Measurements from ENCODE around the gene GCKR.
A peak's percentile ranks its signal among the peaks of the same experiment; 100 is the strongest.

GCKR gene

GRCh38 chr2:27506587-27506986, 9.9 kb downstream of the GCKR start:
- TF ChIP-seq, protein P1, sequence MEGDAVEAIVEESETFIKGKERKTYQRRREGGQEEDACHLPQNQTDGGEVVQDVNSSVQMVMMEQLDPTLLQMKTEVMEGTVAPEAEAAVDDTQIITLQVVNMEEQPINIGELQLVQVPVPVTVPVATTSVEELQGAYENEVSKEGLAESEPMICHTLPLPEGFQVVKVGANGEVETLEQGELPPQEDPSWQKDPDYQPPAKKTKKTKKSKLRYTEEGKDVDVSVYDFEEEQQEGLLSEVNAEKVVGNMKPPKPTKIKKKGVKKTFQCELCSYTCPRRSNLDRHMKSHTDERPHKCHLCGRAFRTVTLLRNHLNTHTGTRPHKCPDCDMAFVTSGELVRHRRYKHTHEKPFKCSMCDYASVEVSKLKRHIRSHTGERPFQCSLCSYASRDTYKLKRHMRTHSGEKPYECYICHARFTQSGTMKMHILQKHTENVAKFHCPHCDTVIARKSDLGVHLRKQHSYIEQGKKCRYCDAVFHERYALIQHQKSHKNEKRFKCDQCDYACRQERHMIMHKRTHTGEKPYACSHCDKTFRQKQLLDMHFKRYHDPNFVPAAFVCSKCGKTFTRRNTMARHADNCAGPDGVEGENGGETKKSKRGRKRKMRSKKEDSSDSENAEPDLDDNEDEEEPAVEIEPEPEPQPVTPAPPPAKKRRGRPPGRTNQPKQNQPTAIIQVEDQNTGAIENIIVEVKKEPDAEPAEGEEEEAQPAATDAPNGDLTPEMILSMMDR (conservative IDR thresholded peaks at IDR 0.05; ENCODE audit: low read depth, low read length), result no peak
- H3K4me3 ChIP-seq (ENCODE audit: low read depth, low read length), result no peak overlapping the region
- DNase-seq (ENCODE audit: low read depth), result no peak

DNA sequence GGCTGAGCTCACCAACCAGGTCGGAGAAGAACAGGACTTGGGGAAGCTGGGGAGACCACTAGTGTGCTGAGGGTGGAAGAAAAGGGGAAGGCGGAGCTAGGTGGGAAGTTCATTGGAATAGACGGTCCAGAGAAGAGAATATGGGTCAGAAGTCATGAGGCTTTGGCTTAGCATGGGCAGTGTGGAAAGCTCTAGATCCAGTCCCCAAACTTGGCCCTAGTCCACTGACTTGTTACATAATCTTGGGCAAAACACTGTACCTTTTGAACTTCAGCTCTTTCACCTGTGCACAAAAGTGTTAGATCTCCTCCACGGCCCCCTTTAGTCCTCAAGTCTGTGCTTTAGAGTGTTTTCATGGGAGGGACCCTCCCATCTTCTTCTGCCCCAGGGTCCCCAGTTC, 10.7 kb downstream of the GCKR start:
- TF ChIP-seq, protein P1 (conservative IDR thresholded peaks at IDR 0.05; ENCODE audit: low read depth, low read length), result no peak

GRCh38 chr2:27509326-27509725, 12.7 kb downstream of the GCKR start:
- H3K4me3 ChIP-seq (ENCODE audit: low read depth, low read length), result no peak overlapping the region
- DNase-seq (ENCODE audit: low read depth), result peak; percentile 75
- TF ChIP-seq, protein P1 (conservative IDR thresholded peaks at IDR 0.05; ENCODE audit: low read depth, low read length), result no peak

More for the DNA sequence above, 10.7 kb downstream of the GCKR start:
- H3K4me3 ChIP-seq (ENCODE audit: low read depth, low read length), result no peak overlapping the region
- no peak for DNase-seq (ENCODE audit: low read depth)

GRCh38 chr2:27518113-27518781, 21.6 kb downstream of the GCKR start:
- DNase-seq (ENCODE audit: low read depth), result no peak
- H3K4me3 ChIP-seq (ENCODE audit: low read depth, low read length), result no peak overlapping the region

GRCh38 chr2:27518782-27519113, 22.1 kb downstream of the GCKR start:
- H3K4me3 ChIP-seq (ENCODE audit: low read depth, low read length), result no peak overlapping the region
- DNase-seq (ENCODE audit: low read depth), result no peak
- TF ChIP-seq, protein P1 (conservative IDR thresholded peaks at IDR 0.05; ENCODE audit: low read depth, low read length), result no peak

More at GRCh38 chr2:27518113-27518781, 21.6 kb downstream of the GCKR start:
- TF ChIP-seq, protein P1 (conservative IDR thresholded peaks at IDR 0.05; ENCODE audit: low read depth, low read length), result no peak

- no peak overlapping the region for H3K4me3 ChIP-seq (ENCODE audit: low read depth, low read length)
- TF ChIP-seq, protein P1 (conservative IDR thresholded peaks at IDR 0.05; ENCODE audit: low read depth, low read length), result no peak
- no peak for DNase-seq (ENCODE audit: low read depth)
These were observed 23.7 kb downstream of the GCKR start for GRCh38 chr2:27520316-27520715.

GRCh38 chr2:27522400-27522945, 25.8 kb downstream of the GCKR start:
- no peak overlapping the region for H3K4me3 ChIP-seq (ENCODE audit: low read depth, low read length)
- no peak for DNase-seq (ENCODE audit: low read depth)
- TF ChIP-seq, protein P1 (conservative IDR thresholded peaks at IDR 0.05; ENCODE audit: low read depth, low read length), result peak; percentile 9

All from choroid plexus epithelial cell (primary cell).